Suprapubic skin (tissue), 4 donors: ENCODE data around the gene LRRC75A.

Experiments
- EP300 ChIP-seq: sonication (generic); formaldehyde crosslinking; IDR thresholded peaks from one replicate; pipeline ENCODE4 v1.6.1; 2017; ENCODE audit warnings: antibody characterized with exemption
- POLR2A ChIP-seq, 2 donors: fragments of 450-650 bp; IDR thresholded peaks; one replicate each; pipeline ENCODE4 v1.6.1; 2017; ENCODE audit warnings: antibody characterized with exemption in 2 of 2, mild to moderate bottlenecking in 2 of 2, moderate library complexity in 2 of 2
- POLR2AphosphoS5 ChIP-seq, 3 donors: sonication (generic); formaldehyde crosslinking; IDR thresholded peaks; one replicate each; pipeline ENCODE4 v1.6.1; 2017; ENCODE audit warnings: antibody characterized with exemption in 3 of 3
- TF ChIP-seq, protein P1 (sequence below), 2 donors: fragments of 200-600 bp in 1 of 2; fragments of 450-650 bp in 1 of 2; sonication (generic) in 1 of 2; IDR thresholded peaks; one replicate each; pipeline ENCODE4 v1.5.1; 2016 to 2019; ENCODE audit warnings: antibody characterized with exemption in 2 of 2, mild to moderate bottlenecking in 1 of 2, moderate library complexity in 1 of 2

DNA sequence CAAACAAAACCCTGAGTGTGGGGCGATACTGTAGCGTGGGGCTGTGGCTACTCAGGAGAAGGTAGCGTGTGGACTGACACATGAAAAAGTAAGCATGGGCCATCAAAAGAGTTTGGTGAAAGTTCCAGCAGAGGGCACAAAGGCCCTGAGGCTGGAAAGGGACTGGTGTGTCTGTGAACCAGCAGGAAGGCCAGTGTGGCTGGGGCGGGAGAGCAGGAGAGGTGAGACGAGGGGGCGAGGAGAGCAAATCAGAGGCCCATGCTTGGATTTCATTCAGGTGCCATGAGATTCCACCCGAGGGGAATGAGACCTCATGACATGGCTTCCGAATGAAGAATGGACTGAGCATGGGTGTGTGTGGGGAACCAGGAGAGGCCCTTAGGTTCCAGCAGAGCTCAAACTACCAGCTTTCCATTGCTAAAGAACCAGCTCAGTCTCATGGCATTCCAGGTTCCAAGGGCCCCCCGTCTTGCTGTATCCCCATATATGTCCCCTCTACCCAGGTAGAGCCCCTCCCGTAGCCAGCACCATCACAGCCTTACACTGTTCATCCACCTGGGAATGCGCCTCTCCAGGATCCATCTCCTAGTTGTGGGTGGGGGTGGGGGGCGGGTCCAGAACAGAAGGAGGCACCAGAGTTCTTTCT lies 45.5 kb downstream of the LRRC75A start:
- TF ChIP-seq POLR2AphosphoS5 (IDR thresholded peaks at IDR 0.05) (no peak), EP300 (no peak), POLR2A (IDR thresholded peaks at IDR 0.05) (no peak)
- TF ChIP-seq, protein P1, sequence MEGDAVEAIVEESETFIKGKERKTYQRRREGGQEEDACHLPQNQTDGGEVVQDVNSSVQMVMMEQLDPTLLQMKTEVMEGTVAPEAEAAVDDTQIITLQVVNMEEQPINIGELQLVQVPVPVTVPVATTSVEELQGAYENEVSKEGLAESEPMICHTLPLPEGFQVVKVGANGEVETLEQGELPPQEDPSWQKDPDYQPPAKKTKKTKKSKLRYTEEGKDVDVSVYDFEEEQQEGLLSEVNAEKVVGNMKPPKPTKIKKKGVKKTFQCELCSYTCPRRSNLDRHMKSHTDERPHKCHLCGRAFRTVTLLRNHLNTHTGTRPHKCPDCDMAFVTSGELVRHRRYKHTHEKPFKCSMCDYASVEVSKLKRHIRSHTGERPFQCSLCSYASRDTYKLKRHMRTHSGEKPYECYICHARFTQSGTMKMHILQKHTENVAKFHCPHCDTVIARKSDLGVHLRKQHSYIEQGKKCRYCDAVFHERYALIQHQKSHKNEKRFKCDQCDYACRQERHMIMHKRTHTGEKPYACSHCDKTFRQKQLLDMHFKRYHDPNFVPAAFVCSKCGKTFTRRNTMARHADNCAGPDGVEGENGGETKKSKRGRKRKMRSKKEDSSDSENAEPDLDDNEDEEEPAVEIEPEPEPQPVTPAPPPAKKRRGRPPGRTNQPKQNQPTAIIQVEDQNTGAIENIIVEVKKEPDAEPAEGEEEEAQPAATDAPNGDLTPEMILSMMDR (IDR thresholded peaks at IDR 0.05): no peak
